NCI-H1048 (cell line): ENCODE measurements around the gene MYO1H.
"Not testable (repeated sequence)": the region's sequence is repeated elsewhere in the genome, so short reads cannot be mapped to it uniquely, and the experiment has no call there.

Experiments used
- DNase-seq: peaks from one replicate; lab custom pipeline; 2025; lab: John Stamatoyannopoulos, UW

MYO1H gene

DNA sequence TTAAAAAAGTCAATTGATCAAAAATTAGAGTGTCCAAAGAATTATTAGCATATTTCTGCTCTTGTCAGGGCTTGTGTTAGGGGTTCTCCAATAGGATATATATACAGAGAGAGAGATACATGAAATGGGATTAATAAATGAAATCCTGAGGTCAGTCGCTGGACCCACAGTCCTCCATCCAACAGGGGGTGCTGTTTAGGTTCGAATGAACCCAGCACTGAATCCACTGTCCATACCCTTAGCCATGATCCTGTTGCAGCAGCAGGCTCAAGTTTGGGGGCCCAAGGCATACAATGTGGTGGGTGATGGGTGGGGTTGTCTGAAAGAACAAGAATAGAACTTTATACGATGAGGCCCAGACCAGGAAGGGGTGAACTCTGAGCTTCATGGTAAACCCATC lies 780 bp upstream of the MYO1H start:
- no peak for DNase-seq

DNA sequence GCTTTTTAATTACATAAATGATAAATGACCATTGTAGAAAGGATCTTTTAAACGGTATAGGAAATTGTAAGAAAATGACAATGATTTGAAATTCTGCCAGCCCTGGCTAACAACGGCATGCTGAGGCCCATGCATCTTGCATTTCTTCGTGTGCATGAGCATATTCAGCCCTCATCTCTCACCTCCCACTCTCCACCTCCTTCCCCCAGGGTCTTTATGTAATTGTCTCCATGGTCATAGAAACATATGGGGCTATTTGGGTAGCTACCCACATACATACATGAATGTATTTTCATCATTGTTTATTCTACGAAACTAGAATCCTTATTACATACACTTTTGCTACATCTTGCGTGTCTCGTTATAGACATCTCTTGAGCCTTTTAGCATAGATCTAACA lies 4.5 kb downstream of the MYO1H start:
- DNase-seq: no peak

DNA sequence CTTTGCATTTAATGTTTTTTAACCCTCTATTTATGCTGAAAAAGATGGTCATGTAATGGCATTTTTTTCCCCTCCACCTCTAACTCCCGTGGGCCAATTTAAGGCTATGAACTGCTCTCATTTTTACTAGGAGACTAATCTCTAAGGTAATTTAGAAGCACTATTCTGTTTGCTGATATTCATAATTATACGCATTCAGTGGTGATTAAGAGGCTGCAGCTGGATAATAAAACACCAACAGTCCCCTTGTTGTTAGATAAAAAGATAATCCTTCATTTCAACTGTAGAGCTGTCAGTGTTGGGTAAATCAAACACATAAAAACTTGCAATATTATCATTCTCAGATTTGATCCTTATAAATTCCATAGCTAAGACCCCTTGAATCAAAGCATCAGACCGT lies 8.9 kb downstream of the MYO1H start:
- no peak for DNase-seq

DNA sequence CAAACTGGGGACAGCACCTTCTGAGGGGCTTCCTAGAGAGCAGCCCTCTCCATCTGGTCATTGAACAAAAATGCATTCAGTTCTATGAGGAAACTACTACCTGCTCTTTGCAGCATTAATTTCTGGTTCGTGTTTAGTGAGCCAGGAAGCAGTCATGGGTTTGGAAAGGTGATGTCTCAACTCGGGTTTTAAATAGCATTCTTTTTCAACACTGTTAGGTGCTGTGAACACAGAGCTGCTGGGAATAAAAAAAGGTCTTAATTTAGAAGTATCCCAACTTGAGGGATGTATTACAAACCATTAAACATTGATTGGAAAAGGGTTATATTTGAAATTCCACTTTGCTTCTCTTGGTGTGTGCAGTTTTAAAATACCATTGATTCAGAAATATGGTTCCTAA lies 9.3 kb downstream of the MYO1H start:
- no peak for DNase-seq

DNA sequence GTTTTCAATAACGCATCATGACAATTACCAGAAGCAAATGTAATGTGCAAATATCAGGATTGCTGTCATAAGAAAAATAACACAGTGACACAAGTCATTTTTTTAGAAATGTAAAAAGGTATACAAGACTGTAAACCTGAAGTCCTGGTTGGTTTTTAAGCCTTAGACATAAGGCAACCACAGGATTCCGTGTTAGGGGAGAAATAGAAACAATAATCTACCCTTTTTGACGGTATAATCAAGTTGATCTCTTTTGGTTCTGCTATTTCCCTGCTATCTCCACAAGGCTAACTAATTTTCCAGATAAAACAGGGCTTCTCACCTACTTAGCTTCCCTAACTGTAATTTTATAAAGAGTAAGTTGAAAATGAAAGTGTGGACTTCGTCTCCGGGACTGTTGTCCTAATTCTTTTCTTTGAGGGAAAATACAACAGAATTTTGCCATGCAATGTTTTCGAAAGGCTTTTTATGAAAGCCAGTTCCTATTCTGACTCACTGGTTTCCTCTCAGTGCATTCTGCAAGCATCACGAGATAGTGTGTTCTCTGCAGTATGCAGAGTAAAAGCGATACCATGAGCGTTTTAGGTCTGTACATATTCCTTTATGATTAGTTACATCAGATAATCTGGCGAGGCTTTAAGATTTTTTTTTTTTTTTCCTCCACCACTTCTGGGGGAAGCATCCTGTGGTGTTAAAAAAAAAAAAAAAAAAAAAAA lies 10.6 kb downstream of the MYO1H start:
- no peak for DNase-seq

DNA sequence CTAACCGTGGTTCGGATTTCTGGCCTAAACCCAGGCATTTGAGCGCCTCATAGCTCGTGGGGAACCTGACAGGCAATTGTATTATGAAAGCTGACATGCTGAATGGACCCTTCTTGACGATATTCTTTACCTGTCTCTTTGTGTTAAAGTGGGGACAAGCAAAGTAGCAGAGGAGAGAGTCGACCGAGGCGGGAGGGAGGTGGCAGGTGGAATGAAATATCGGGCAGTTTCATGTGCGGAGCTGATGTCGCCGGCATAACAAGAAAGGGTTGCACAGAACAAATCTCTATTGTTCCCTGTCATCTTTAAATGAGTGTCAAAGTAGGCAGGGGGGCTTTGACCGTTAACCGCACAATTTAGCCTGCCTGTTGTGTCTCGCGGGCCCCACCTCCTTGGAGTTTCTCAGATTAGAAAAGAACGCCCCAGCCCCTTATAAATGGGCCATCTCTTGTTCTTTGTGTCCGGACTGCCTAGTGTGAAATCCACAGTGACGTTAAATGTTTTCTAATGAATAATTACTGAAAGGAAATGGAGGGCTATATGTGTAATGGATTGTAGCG lies 11.5 kb downstream of the MYO1H start:
- DNase-seq: no peak

DNA sequence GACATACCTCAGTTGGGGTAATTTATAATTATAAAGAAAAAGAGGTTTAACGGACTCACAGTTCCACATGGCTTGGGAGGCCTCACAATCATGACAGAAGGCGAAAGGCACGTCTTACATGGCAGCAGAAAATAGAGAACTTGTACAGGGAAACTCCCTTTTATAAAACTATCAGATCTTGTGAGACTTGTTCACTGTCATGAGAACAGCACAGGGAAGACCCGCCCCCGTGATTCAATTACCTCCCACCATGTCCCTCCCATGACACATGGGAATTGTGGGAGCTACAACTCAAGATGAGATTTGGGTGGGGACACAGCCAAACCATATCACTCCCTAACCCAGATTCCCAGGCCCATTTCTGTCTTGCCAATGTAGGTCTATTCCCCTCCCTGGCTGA lies 22.1 kb downstream of the MYO1H start:
- no peak for DNase-seq

DNA sequence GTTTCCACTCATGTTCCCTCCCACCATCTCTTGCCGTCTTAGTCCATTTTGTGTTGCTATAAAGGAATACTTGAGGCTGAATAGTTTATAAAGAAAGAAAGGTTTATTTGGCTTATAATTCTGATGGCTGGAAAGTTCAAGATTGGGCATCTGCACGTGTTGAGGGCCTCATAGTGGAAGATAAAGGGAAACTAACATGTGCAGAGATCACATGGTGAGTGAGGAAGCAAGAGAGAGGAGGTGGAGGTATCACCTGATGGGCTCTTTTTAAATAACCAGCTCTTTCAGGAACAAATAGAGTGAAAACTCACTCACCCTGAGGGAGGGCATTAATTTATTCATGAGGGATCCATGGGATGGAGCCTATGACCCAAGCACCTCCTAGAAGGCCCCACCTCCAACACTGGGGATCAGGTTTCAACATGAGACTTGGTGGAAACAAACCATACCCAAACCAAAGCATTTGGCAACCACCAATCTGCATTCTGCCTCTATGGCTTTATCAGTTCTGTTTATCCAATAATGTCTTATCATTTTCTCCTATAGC lies 29.5 kb downstream of the MYO1H start:
- no peak for DNase-seq

DNA sequence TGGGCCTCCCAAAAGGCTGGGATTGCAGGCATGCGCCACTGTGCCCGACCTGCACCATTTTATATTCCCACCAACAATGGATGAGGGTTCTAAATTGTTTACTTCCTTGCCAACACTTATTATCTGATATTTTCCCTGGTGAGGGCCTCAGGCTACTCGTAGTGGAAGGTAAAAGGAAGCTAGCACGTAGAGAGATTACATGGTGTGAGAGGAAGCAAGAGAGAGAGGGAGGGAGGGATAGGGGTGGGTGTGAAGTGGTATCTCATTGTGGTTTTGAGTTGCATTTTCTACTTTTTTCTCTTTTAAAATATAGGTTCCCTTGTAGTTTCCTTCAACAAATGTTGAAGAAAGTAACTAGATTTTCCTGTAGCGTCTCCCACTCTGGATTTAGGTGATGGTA lies 30.9 kb downstream of the MYO1H start:
- DNase-seq: no peak

DNA sequence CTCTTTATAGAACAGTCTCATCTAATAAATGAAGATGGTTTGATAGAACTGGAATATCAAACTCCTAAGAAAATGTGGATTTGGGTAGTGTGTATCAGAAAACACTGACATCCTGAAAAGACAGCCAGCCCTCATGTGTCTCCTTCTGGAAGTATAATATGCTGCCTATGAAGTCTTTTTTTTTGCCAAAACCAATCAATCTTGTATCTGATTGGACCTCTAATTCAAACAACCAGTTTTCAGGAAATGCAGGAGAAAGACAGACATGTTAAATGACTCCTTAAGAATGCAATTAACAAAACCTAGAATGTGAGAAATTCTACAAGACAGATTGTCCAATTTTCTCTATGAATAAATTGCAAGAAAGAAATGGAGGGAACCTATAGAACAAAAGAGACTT lies 34.3 kb downstream of the MYO1H start:
- no peak for DNase-seq

DNA sequence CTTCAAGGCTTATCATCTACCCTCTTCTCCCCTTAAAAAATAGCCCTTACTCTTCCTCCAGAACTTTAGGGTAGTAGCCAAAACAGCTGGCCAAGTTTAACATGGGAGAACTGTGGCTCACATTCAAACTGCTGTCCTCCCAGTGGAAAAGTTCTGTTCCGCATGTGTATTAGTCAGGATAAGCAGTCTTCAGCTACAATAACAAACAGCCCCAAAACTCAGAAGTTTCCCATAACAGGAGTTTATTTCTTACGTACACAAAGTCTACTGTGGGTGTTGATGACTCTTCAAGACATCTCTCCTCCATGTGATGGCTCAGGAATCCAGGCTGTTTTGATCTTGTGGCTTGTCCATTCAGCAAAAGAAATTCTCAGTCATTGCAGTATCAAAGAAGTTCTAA lies 35.5 kb downstream of the MYO1H start:
- no peak for DNase-seq

DNA sequence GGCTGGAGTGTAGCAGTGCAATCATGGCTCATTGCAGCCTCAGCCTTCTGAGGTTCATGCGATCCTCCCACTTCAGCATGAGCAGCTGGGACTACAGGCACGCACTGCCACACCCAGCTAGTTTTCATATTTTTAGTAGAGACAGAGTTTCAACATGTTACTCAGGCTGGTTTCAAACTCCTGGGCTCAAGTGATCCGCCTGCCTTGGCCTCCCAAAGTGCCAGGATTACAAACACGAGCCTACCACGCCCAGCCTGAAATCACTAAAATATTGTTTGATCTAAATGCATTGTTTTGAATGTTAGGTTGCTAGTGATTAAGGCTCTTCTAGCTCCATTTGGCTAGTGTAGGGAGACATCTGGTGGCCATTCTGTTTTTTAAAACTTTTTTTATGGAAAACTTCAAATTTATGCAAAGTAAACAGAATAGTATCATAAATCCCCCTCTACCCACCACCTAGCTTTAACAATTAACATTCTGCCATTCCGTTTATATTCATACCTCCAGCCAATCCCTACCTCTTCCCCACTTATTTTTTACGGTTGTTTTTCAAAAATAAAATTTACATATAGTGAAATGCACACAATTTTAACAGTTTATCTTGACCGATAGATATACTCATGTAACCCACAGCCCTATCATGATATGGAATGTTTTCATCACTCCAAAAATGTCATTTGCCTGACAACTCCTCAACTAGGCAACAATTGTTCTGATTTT lies 37.8 kb downstream of the MYO1H start:
- no peak for DNase-seq

DNA sequence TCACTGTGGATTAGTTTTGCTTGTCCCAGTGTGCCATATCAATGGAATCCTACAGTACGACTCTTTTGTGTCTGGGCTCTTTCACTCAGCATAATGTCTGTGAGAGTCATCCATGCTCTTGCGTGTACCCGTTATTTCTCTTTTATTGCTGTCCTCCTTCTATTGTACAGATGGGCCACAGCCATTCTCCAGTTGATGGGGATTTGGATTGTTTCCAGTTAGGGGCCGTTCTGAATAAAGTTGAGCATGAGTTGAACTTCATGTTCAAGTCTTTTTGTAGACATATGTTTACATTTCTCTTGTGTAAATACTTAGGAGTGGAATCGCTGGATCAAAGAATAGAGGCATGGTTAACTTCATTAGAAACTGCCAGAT lies 38.3 kb downstream of the MYO1H start:
- DNase-seq: no peak

DNA sequence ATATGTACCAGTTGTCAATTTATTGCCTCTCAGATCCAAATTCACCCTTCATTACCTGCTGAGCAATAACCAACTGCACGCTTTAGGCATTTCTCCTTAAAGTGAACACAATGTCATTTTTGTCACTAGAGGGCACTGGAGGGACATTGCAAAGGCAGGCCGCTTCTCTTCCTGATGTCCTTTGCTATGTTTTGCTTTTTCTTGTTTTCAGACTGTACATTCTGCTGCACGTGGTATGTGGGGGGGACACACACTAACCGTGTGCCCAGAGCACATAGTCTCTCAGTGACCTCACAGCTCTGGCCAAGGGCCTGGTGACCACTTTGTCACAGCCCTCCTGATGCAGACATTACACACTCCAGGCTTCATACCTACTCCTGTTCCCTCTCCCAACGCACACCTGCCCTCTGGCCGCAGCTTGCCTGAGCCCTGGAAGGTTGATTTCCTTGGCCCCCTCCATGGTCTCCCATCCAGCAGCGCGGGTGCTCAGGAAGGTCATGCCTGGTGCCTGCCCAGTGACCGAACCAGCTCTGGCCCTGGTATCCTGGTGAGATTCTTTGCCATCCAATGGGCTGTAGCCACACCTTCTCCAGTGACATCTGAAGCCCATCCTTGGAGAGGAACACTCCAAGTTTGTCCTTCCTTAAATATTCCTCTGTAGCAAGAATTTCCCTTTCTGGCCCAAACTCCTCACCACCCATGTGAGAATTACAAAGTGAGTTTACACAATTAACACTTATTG lies 39.9 kb downstream of the MYO1H start:
- DNase-seq: no peak

DNA sequence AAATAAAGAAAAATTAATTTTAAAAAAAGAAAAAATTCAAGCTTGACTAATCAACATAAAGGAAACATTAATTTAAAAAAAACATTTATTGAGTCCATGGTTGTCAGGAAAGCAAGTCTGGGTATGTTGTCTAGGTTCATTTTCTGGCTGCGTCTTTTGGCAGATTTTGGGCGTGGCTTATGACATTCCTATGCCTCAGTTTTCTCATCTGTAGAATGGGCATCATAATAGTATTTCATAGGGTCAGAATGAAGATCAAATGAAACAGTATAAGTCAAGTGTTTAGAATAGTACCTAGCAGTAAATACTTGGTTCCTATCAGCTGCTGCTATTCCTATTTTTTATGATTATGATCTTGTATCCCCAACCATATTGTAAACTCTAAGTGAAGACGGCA lies 40.5 kb downstream of the MYO1H start:
- DNase-seq: no peak

DNA sequence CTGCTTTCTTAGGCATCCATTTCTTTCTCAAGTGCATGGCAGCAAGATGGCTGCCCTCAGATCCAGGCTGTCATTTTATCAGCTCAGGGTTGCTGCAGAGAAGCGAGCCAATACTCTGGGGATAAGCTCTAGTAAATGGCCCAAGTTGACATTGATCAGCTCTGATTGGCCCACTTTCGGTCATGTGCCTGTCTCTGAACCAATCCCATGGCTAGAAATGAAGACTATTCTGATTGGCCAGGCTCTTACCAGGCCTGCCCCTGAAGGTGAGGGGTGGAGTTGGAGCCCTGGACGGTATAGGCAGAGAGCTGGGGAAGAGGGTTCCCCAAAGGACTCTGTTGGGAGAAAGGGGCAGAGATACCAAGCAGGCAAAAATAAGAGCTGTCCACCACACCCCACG lies 41.4 kb downstream of the MYO1H start:
- DNase-seq: no peak

DNA sequence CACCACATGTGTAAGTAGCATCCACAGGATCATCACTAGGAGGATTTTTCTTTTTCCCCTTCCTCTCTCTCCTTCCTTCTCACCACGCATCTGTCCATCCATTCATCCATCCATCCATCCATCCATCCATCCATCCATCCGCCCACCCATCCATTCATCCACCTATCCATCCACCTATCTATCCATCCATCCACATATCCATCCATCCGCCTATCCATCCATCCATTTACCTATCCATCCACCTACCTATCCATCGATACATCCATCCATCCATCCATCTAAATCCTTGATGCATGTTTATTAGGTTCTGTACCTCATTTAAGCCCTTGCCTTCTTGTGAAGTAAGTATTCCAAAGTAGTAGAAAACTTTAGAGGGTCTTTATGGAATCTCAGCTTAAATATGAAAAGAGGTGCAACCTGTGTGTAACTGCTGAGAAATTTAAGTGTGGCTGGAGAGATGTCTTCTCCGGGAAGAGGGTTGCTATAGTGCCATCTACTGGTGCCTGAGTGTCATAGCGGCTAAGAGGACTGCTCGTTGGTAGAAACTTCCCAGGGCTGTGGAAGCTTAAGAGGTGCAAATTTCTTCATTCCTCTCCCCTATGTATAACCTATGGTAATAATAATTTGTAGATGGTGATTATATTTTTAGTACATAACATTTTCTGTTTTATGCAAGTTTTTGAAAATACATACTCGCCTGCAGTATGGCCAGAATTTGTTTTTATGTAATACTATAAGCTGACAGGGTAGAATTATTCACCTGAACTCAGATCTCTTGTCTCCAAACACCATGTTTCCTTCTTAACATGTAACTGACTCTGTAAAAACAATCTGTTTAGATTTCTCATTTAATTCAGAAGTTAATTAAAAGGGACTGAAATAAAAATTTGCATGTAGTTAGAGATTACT lies 46.0 kb downstream of the MYO1H start:
- DNase-seq: peak; percentile 33

DNA sequence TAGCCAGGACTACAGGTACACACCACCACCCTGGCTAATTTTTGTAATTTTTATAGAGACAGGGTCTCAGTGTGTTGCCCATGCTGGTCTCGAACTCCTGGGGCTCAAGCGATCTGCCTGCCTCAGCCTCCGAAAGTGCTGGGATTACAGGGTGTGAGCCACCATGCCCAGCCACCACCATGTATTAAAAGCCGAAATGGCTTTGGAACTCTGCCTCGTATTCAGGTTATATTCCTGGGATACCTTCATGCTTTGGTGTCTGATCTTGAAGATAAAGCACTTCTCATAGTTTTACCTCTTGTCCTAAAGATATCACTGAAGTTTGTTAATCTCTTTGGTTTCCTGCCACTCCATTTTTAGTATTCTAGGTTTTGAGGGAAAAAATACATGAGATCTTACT lies 47.2 kb downstream of the MYO1H start:
- no peak for DNase-seq

DNA sequence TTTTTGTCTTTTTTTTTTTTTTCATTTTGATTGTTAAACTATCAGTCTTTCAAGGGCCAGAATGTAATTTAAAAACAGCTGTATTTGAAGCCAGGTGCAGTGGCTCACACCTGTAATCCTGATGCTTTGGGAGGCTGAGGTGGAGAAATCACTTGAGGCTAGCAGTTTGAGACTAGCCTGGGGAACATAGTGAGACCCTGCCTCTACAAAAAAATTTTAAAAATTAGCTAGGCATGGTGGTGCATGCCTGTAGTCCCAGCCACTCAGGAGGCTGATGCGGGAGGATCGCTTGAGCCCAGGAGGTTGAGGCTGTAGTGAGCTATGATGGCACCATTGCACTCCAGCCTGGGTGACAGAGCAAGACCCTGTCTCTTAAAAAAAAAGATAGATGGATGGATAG lies 57.1 kb downstream of the MYO1H start:
- DNase-seq: not testable (repeated sequence)

DNA sequence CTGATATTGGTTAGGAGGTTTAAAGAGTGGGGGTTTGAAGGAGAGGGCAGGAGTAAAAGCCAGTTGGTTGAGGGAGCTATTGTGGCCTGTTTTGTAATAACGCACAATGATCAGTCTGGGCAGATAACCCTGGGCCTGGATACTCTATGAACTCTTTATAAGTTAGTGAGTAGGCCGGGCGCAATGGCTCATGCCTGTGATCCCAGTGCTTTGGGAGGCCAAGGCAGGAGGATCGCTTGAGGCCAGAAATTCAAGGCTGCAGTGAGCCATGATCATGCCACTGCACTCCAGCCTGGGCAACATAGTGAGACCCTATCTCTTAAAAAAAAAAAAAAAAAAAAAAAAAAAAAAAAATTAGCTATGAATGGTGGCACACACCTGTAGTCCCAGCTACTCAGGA lies 58.4 kb downstream of the MYO1H start:
- not testable (repeated sequence) for DNase-seq

DNA sequence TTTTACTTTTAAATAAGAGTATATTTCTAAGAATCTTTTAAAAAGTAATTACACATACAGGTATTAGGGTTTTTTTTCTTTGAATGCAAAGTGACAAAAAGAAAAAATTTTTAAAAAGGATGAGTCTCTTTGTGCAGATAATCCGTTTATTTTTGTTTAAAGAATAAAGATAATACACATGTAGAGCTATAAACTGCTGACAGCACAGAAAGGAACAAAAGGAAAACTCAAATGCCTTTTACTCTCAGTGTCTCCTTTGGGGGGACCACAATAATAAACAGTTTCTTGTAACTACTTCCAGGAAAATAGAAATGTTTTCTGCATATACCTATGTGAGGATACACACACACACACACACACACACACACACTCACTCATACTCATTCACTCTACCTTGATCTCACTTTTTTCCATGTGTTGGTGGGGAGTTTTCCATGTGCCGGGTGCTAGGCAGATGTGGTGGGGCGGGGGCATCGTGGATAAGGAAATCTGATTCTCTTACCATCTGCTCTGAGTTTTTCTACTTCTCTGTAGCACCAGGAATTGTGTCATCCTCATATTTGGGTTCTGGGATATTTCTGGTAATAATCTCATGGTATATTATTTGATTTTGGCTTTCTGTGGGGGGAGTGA lies 71.3 kb downstream of the MYO1H start:
- DNase-seq: no peak
